Spleen (tissue), 11 donors: ENCODE results near the gene HMMR. TPM values are rescaled to one million over a fixed set of nuclear protein-coding genes. Genes with fewer than 3 reads are reported as not detected.

Experiments used
- DNase-seq: peaks from one replicate; pipeline ENCODE4 v3.0.0-alpha.2; 2020
- H3K27ac ChIP-seq, 8 donors: fragments of 200-600 bp; sonication (generic) in 7 of 8; 1 replicate in 4 of 8; 2 replicates in 4 of 8; pipeline versions ENCODE4 v1.5.0 to v1.8.0; 2016 to 2021; ENCODE audit warnings: inconsistent platforms in 4 of 8, mild to moderate bottlenecking in 4 of 8, moderate library complexity in 1 of 8
- H3K27me3 ChIP-seq, 7 donors: fragments of 200-600 bp; sonication (generic) in 6 of 7; replicated peaks in 1 of 7; 1 replicate in 4 of 7; 2 replicates in 3 of 7; pipeline versions ENCODE4 v1.5.0 to v1.8.0; 2016 to 2021; ENCODE audit warnings: inconsistent platforms in 3 of 7, mild to moderate bottlenecking in 1 of 7
- H3K36me3 ChIP-seq, 6 donors: fragments of 200-600 bp; sonication (generic) in 5 of 6; 1 replicate in 4 of 6; 2 replicates in 2 of 6; pipeline versions ENCODE4 v1.5.0 to v1.8.0; 2016 to 2021; ENCODE audit warnings: inconsistent platforms in 2 of 6
- H3K4me1 ChIP-seq, 6 donors: fragments of 200-600 bp; sonication (generic) in 5 of 6; 1 replicate in 3 of 6; 2 replicates in 3 of 6; pipeline versions ENCODE4 v1.5.0 to v1.8.0; 2016 to 2021; ENCODE audit warnings: inconsistent platforms in 3 of 6
- H3K4me3 ChIP-seq, 8 donors: fragments of 200-600 bp; sonication (generic) in 7 of 8; 1 replicate in 4 of 8; 2 replicates in 4 of 8; pipeline versions ENCODE4 v1.5.0 to v1.8.0; 2016 to 2021; ENCODE audit warnings: inconsistent platforms in 4 of 8, mild to moderate bottlenecking in 4 of 8, moderate library complexity in 2 of 8
- H3K9me3 ChIP-seq, 8 donors: fragments of 200-600 bp; sonication (generic) in 7 of 8; 1 replicate in 4 of 8; 2 replicates in 4 of 8; pipeline versions ENCODE4 v1.5.0 to v1.8.0; 2016 to 2021; ENCODE audit warnings: inconsistent platforms in 4 of 8
- CTCF ChIP-seq, 11 experiments: fragments of 200-600 bp in 7 of 11; fragments of 450-650 bp in 4 of 11; sonication (generic) in 4 of 11; IDR thresholded peaks in 8 of 11; conservative IDR thresholded peaks in 3 of 11; 1 replicate in 7 of 11; 2 replicates in 4 of 11; pipeline versions ENCODE4 v1.4.0 to v1.8.0; 2016 to 2021; ENCODE audit warnings: antibody characterized with exemption in 11 of 11, inconsistent platforms in 4 of 11, mild to moderate bottlenecking in 1 of 11
- POLR2A ChIP-seq, 3 donors: fragments of 450-650 bp; IDR thresholded peaks; one replicate each; pipeline ENCODE4 v1.5.1; 2017; ENCODE audit warnings: antibody characterized with exemption in 3 of 3, mild to moderate bottlenecking in 1 of 3
- POLR2AphosphoS5 ChIP-seq, 3 donors: sonication (generic); formaldehyde crosslinking; IDR thresholded peaks; one replicate each; pipeline ENCODE4 v1.5.1; 2017; ENCODE audit warnings: antibody characterized with exemption in 3 of 3
- WGBS, 5 donors: extraction: QIAGEN DNeasy Blood & Tissue Kit in 3 of 5; methylation state at CpG; one replicate each; pipeline versions ENCODE4 v1.1.5 to v1.1.7; 2013 to 2018; 5-methylcytosine and 5-hydroxymethylcytosine counted together
- intact Hi-C: fragments of 100-400 bp; cut with DNase I; formaldehyde crosslinking; loops from one replicate; pipeline ENCODE4 v1.15.0; 2023; ENCODE audit warnings: low total_unique reads
- polyA plus RNA-seq, 3 donors: library from polyadenylated mRNA; stranded (reverse); fragments of 200-250 nt; gene quantifications; one replicate each; pipeline ENCODE4 v1.2.1, GENCODE V29; 2013
- total RNA-seq, 7 donors: library from RNA; depleted of rRNA in 3 of 7; stranded (reverse); fragments of >200 nt in 3 of 7; fragmentation: NEBNext Ultra II Directional in 4 of 7; extraction: Animal tissue kit (Norgen Biotek cat#: 25700) in 4 of 7; gene quantifications; one replicate each; pipeline versions ENCODE4 v1.1.0 to v1.2.1, GENCODE V29; 2016 to 2021
- donor health status: healthy with polysubstance abuse.
- donor health status: DM: no; HTN: no; CAD: no; lungs with moderate emphysema.
- donor health status: DM: no; HTN: no; CAD: no.
- donor health status: Bipolar disorder and iron deficiency.
- donor health status: healthy.
- donor health status: DM: no; HTN: no; CAD: no.
- donor health status: DM: yes; HTN: yes; CAD: no.

Gene HMMR
- total and polyA plus RNA-seq, 10 donors = 0.65 to 10.4 (median 3.3) TPM

- intact Hi-C loops = no loop called here
- Histone ChIP-seq H3K9me3 (no peaks in the 10 kb centered on the region), H3K4me1 (peaks cover 24 to 42% (median 27%) of the 10 kb centered on the region in 6 donors), H3K27ac (no peak overlapping the region), H3K36me3 (peaks cover 0 to 58% (median 31%) of the 10 kb centered on the region in 6 donors), H3K4me3 (no peak overlapping the region), H3K27me3 (no peaks in the 10 kb centered on the region)
- 88 to 96% (median 91%) methylated on average over 2 of the region's 2 CpGs for WGBS, 5 donors
- DNase-seq = no peak
- no peak for TF ChIP-seq POLR2A (IDR thresholded peaks at IDR 0.05)
- no peak for TF ChIP-seq POLR2AphosphoS5 (IDR thresholded peaks at IDR 0.05)
- TF ChIP-seq CTCF (IDR thresholded peaks at IDR 0.05 in 8 of 11, conservative IDR thresholded peaks at IDR 0.05 in 3 of 11) = no peak
Measured at GRCh38 chr5:163456029-163456589, 4.3 kb upstream of the HMMR start.

GRCh38 chr5:163456840-163457239 is 3.6 kb upstream of the HMMR start:
- no peak for DNase-seq
- H3K27ac ChIP-seq = no peak overlapping the region
- intact Hi-C loops = no loop called here
- no peak overlapping the region for H3K4me3 ChIP-seq
- no peaks in the 10 kb centered on the region for H3K27me3 ChIP-seq
- TF ChIP-seq CTCF (IDR thresholded peaks at IDR 0.05 in 8 of 11, conservative IDR thresholded peaks at IDR 0.05 in 3 of 11) = no peak
- no peak for TF ChIP-seq POLR2AphosphoS5 (IDR thresholded peaks at IDR 0.05)
- no peak for TF ChIP-seq POLR2A (IDR thresholded peaks at IDR 0.05)
- WGBS, 5 donors = 92 to 97% (median 96%) methylated on average over 7 of the region's 7 CpGs
- peaks cover 25 to 49% (median 34%) of the 10 kb centered on the region in 6 donors for H3K4me1 ChIP-seq
- peaks cover 0 to 51% (median 28%) of the 10 kb centered on the region in 6 donors for H3K36me3 ChIP-seq
- H3K9me3 ChIP-seq = no peaks in the 10 kb centered on the region

GRCh38 chr5:163458778-163459385 is 1.6 kb upstream of the HMMR start:
- Histone ChIP-seq H3K4me1 (peaks cover 25 to 61% (median 37%) of the 10 kb centered on the region in 6 donors), H3K9me3 (no peaks in the 10 kb centered on the region), H3K27me3 (no peaks in the 10 kb centered on the region), H3K4me3 (peak overlapping the region; percentile 49 to 79 (median 62)), H3K36me3 (peaks cover 0 to 30% (median 18%) of the 10 kb centered on the region in 6 donors), H3K27ac (peak overlapping the region; percentile 93 to 99 (median 97))
- intact Hi-C loops = no loop called here
- TF ChIP-seq CTCF (IDR thresholded peaks at IDR 0.05 in 8 of 11, conservative IDR thresholded peaks at IDR 0.05 in 3 of 11) (no peak), POLR2AphosphoS5 (IDR thresholded peaks at IDR 0.05) (no peak), POLR2A (IDR thresholded peaks at IDR 0.05) (no peak)
- no peak for DNase-seq
- WGBS, 5 donors = 33 to 42% (median 40%) methylated on average over 6 of the region's 6 CpGs

GRCh38 chr5:163459462-163459818 is 992 bp upstream of the HMMR start:
- no peaks in the 10 kb centered on the region for H3K9me3 ChIP-seq
- intact Hi-C loops = no loop called here
- peak overlapping the region; percentile 49 to 79 (median 62) for H3K4me3 ChIP-seq
- WGBS, 5 donors = 0 to 1% (median 0%) methylated on average over 12 of the region's 12 CpGs
- no peak for DNase-seq
- peaks cover 25 to 61% (median 37%) of the 10 kb centered on the region in 6 donors for H3K4me1 ChIP-seq
- H3K36me3 ChIP-seq = peaks cover 0 to 26% (median 16%) of the 10 kb centered on the region in 6 donors
- H3K27ac ChIP-seq = peak overlapping the region; percentile 93 to 99 (median 97)
- TF ChIP-seq POLR2AphosphoS5 (IDR thresholded peaks at IDR 0.05) (no peak), POLR2A (IDR thresholded peaks at IDR 0.05) (no peak), CTCF (IDR thresholded peaks at IDR 0.05 in 8 of 11, conservative IDR thresholded peaks at IDR 0.05 in 3 of 11) (no peak)
- H3K27me3 ChIP-seq = no peaks in the 10 kb centered on the region
